ENCODE measurements around the gene PDE8B.

GRCh38 chr5:77277759-77278158, 67.3 kb downstream of the PDE8B start:
- no peak for TF ChIP-seq SP1 (IDR thresholded peaks at IDR 0.05)
- no peak for TF ChIP-seq ARNT (IDR thresholded peaks at IDR 0.05)
- TF ChIP-seq NFRKB (IDR thresholded peaks at IDR 0.05) = no peak
- TF ChIP-seq FOXM1 (IDR thresholded peaks at IDR 0.05; ENCODE audit: borderline replicate concordance) = no peak
- no peak for TF ChIP-seq HDGF (IDR thresholded peaks at IDR 0.05; ENCODE audit: borderline replicate concordance)
- no peak for TF ChIP-seq PKNOX1 (IDR thresholded peaks at IDR 0.05)
- no peak for TF ChIP-seq ELF4 (IDR thresholded peaks at IDR 0.05)
- no peak for TF ChIP-seq CTBP1 (IDR thresholded peaks at IDR 0.05; ENCODE audit: borderline replicate concordance)
